DND-41 (cell line): ENCODE data around the gene EMD.
A peak's percentile ranks its signal among the peaks of the same experiment; 100 is the strongest.

Source experiments
- ATAC-seq: fragments of 200-7000 bp; cut with Tn5 transposase; 3 replicates; pipeline ENCODE4 v1.9.1; 2021; ENCODE audit warnings: low read depth; ENCODE audit not compliant: insufficient read depth
- DNase-seq: peaks from one replicate; pipeline ENCODE4 v3.0.0-alpha.2; 2020
- H2AFZ ChIP-seq: 2 replicates; pipeline ENCODE4 v1.6.0; 2012; ENCODE audit warnings: low read depth, low read length
- H3K27ac ChIP-seq: 2 replicates; pipeline ENCODE4 v1.5.1; 2012; ENCODE audit warnings: low read length, inconsistent platforms
- H3K27me3 ChIP-seq: fragments of 200-600 bp; sonication (generic); 2 replicates; pipeline ENCODE4 v1.6.0; 2012; ENCODE audit warnings: low read length, mild to moderate bottlenecking, inconsistent platforms; ENCODE audit not compliant: insufficient read depth, poor library complexity
- H3K36me3 ChIP-seq: 2 replicates; pipeline ENCODE4 v1.5.1; 2012; ENCODE audit warnings: low read length, inconsistent platforms; ENCODE audit not compliant: insufficient read depth
- H3K4me1 ChIP-seq: 2 replicates; pipeline ENCODE4 v1.5.1; 2012; ENCODE audit warnings: mild to moderate bottlenecking, low read length; ENCODE audit not compliant: insufficient read depth
- H3K4me2 ChIP-seq: 2 replicates; pipeline ENCODE4 v1.6.0; 2012; ENCODE audit warnings: mild to moderate bottlenecking, moderate library complexity, low read length, inconsistent platforms; ENCODE audit not compliant: insufficient read depth
- H3K4me3 ChIP-seq, 2 experiments: fragments of 200-600 bp in 1 of 2; shearing (Covaris generic) in 1 of 2; 2 replicates each; pipeline ENCODE4 v1.5.1; 2012 to 2016; ENCODE audit warnings: inconsistent platforms in 2 of 2, low read length in 2 of 2, mild to moderate bottlenecking in 2 of 2, low read depth in 1 of 2, moderate library complexity in 1 of 2
- H3K79me2 ChIP-seq: 2 replicates; pipeline ENCODE4 v1.6.0; 2012; ENCODE audit warnings: low read length, inconsistent platforms; ENCODE audit not compliant: insufficient read depth
- H3K9ac ChIP-seq: 2 replicates; pipeline ENCODE4 v1.6.0; 2012; ENCODE audit warnings: low read depth, mild to moderate bottlenecking, inconsistent platforms, low read length, moderate library complexity
- H3K9me3 ChIP-seq: 2 replicates; pipeline ENCODE4 v1.5.1; 2012; ENCODE audit warnings: low read length, moderate library complexity, mild to moderate bottlenecking, inconsistent platforms; ENCODE audit not compliant: insufficient read depth, severe bottlenecking
- H4K20me1 ChIP-seq: 2 replicates; pipeline ENCODE4 v1.6.0; 2012; ENCODE audit warnings: low read length; ENCODE audit not compliant: insufficient read depth
- CTCF ChIP-seq: IDR thresholded peaks from 2 replicates; pipeline ENCODE4 v1.5.1; 2012; ENCODE audit warnings: borderline replicate concordance, low read length, moderate library complexity, mild to moderate bottlenecking; ENCODE audit not compliant: poor library complexity, severe bottlenecking; ENCODE audit errors: extremely low read depth
- EZH2 ChIP-seq: IDR thresholded peaks from 3 replicates; pipeline ENCODE4 v1.6.1; 2012; ENCODE audit warnings: borderline replicate concordance, low read depth, mild to moderate bottlenecking, moderate library complexity, low read length, inconsistent platforms; ENCODE audit not compliant: severe bottlenecking

EMD gene

GRCh38 chrX:154378799-154379568 lies at the start of gene EMD:
EMD (plus strand) TSS chrX:154379295; CDS start chrX:154379485, 190 bp downstream.
- ATAC-seq (peak; percentile 86), DNase-seq (peak; percentile 97)
- Histone ChIP-seq H3K4me3 (peak within 1 kb of the TSS; percentile 80 to 91), H3K27ac (peak within 1 kb of the TSS; percentile 92), H3K4me2 (peak within 1 kb of the TSS; percentile 93), H3K27me3 (no peaks in the 10 kb centered on the region), H3K79me2 (peaks cover 22% of the 10 kb centered on the region), H3K9me3 (no peaks in the 10 kb centered on the region), H2AFZ (peak within 1 kb of the TSS; percentile 71), H3K9ac (peak within 1 kb of the TSS; percentile 97), H4K20me1 (peaks cover 13% of the 10 kb centered on the region), H3K4me1 (peaks cover 25% of the 10 kb centered on the region), H3K36me3 (peaks cover 18% of the 10 kb centered on the region; the same call in 1 of the 2 replicates)
- TF ChIP-seq EZH2, result no peak
- TF ChIP-seq CTCF, result no peak

- DNase-seq (no peak), ATAC-seq (no peak)
- Histone ChIP-seq H3K79me2 (no peaks in the 10 kb centered on the region), H3K4me2 (no peak overlapping the region), H4K20me1 (no peaks in the 10 kb centered on the region), H3K4me1 (peaks cover 2% of the 10 kb centered on the region; the same call in 1 of the 2 replicates), H3K27me3 (no peaks in the 10 kb centered on the region), H3K27ac (no peak overlapping the region), H2AFZ (no peak overlapping the region), H3K9me3 (no peaks in the 10 kb centered on the region), H3K9ac (no peak overlapping the region), H3K36me3 (no peaks in the 10 kb centered on the region), H3K4me3 (no peak overlapping the region)
- TF ChIP-seq EZH2, result no peak
- no peak for TF ChIP-seq CTCF
These were observed 46.5 kb upstream of the EMD start for GRCh38 chrX:154332561-154332960.

GRCh38 chrX:154333116-154333515 lies 46.0 kb upstream of the EMD start:
- Histone ChIP-seq H3K27me3 (no peaks in the 10 kb centered on the region), H3K4me1 (no peaks in the 10 kb centered on the region), H3K36me3 (no peaks in the 10 kb centered on the region), H3K9me3 (no peaks in the 10 kb centered on the region), H4K20me1 (no peaks in the 10 kb centered on the region), H3K27ac (no peak overlapping the region), H3K79me2 (no peaks in the 10 kb centered on the region), H3K4me2 (no peak overlapping the region), H2AFZ (no peak overlapping the region), H3K9ac (no peak overlapping the region), H3K4me3 (no peak overlapping the region)
- DNase-seq, result no peak
- ATAC-seq, result no peak
- TF ChIP-seq EZH2 (no peak), CTCF (no peak)
